ENCODE data around the gene PERCC1. TPM values are rescaled to one million over a fixed set of nuclear protein-coding genes. Genes with fewer than 3 reads are reported as not detected.

PERCC1 gene
- total and polyA plus RNA-seq, 2 of the 4 experiments (the other 2 are of a cell fraction): not detected

DNA sequence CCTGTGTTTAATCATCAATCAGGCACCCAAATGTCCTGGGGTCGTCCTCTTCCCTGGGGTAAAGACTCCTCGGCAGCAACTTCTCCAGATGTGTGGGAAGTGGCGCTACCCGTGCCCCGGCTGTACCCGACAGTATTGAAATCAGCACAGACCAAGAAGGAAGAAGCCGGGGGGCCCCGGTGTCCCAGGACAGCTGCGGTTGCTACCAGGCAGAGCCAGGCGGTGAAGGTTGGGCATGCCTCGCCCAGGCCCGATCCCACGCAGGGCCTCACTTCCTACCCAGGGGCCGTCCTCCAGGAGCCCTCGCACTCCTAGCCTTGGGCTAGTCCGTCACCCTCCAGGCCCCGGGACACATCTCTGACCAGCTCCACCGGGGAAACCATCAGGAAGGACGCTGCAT is 22.4 kb downstream of the PERCC1 start:
- no peak overlapping the region for H2AFZ ChIP-seq (replicated peaks; ENCODE audit: low read length, poor library complexity)
- no peaks in the 10 kb centered on the region for H3K4me1 ChIP-seq (ENCODE audit: control insufficient read depth, insufficient read depth, low read length)
- TF ChIP-seq MAFK (IDR thresholded peaks at IDR 0.05; ENCODE audit: low read depth, low read length) (no peak), SMC3 (IDR thresholded peaks at IDR 0.05; ENCODE audit: low read depth, low read length) (no peak), BHLHE40 (IDR thresholded peaks at IDR 0.05; ENCODE audit: low read depth, low read length) (no peak), FOS (IDR thresholded peaks at IDR 0.05; ENCODE audit: low read depth, low read length) (no peak)
- TF ChIP-seq, protein P1, sequence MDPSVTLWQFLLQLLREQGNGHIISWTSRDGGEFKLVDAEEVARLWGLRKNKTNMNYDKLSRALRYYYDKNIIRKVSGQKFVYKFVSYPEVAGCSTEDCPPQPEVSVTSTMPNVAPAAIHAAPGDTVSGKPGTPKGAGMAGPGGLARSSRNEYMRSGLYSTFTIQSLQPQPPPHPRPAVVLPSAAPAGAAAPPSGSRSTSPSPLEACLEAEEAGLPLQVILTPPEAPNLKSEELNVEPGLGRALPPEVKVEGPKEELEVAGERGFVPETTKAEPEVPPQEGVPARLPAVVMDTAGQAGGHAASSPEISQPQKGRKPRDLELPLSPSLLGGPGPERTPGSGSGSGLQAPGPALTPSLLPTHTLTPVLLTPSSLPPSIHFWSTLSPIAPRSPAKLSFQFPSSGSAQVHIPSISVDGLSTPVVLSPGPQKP (IDR thresholded peaks at IDR 0.05; ENCODE audit: borderline replicate concordance, low read depth, low read length): no peak
- TF ChIP-seq, protein P2, sequence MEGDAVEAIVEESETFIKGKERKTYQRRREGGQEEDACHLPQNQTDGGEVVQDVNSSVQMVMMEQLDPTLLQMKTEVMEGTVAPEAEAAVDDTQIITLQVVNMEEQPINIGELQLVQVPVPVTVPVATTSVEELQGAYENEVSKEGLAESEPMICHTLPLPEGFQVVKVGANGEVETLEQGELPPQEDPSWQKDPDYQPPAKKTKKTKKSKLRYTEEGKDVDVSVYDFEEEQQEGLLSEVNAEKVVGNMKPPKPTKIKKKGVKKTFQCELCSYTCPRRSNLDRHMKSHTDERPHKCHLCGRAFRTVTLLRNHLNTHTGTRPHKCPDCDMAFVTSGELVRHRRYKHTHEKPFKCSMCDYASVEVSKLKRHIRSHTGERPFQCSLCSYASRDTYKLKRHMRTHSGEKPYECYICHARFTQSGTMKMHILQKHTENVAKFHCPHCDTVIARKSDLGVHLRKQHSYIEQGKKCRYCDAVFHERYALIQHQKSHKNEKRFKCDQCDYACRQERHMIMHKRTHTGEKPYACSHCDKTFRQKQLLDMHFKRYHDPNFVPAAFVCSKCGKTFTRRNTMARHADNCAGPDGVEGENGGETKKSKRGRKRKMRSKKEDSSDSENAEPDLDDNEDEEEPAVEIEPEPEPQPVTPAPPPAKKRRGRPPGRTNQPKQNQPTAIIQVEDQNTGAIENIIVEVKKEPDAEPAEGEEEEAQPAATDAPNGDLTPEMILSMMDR (conservative IDR thresholded peaks at IDR 0.05; ENCODE audit: low read depth, low read length): no peak
- H2AK5ac ChIP-seq (ENCODE audit: low read depth, low read length): no peak overlapping the region
- H2BK20ac ChIP-seq (ENCODE audit: low read depth, low read length): no peak overlapping the region
- no peak overlapping the region for H3K4me3 ChIP-seq (ENCODE audit: insufficient read depth, low read depth, low read length)
- H3K27ac ChIP-seq (ENCODE audit: insufficient read depth, low read length): no peak overlapping the region
- H3K36me3 ChIP-seq (ENCODE audit: control insufficient read depth, insufficient read depth, low read length): peaks cover 53% of the 10 kb centered on the region
- no peaks in the 10 kb centered on the region for H4K20me1 ChIP-seq (ENCODE audit: insufficient read depth, low read length)
- no peak overlapping the region for H3K23ac ChIP-seq (ENCODE audit: low read depth, low read length)
- no TSS peak for BruUV-seq (replicated peaks)
- dilution Hi-C loops (cut with HindIII; ENCODE audit: low sequenced_read_pairs, unreplicated experiment) (no loop called here), in situ Hi-C loops (cut with MboI; ENCODE audit: low sequenced_read_pairs) (no loop called here), intact Hi-C loops (cut with micrococcal nuclease) (no loop called here)
- H3K79me1 ChIP-seq (ENCODE audit: low read depth in 1 of 2, low read length in 2 of 2): no peaks in the 10 kb centered on the region
- H3K14ac ChIP-seq (replicated peaks; ENCODE audit: low read depth, low read length): no peak overlapping the region
- DNase-seq (no peak), ATAC-seq (ENCODE audit: low read depth) (no peak)
- no peak overlapping the region for H2BK120ac ChIP-seq (ENCODE audit: low read depth, low read length)
- no peak overlapping the region for H4K8ac ChIP-seq (ENCODE audit: low read depth in 2 of 2, low read length in 2 of 2)
- no peak overlapping the region for H3K9ac ChIP-seq (ENCODE audit: low read depth, low read length)
- H2BK15ac ChIP-seq (ENCODE audit: low read depth, low read length): no peak overlapping the region
- no peak overlapping the region for H2AK9ac ChIP-seq (replicated peaks; ENCODE audit: low read depth, low read length, poor library complexity)
- WGBS, 2 experiments (ENCODE audit: extremely low coverage in 2 of 2, insufficient read length in 1 of 2): 90% methylated on average over 12 of the region's 19 CpGs; no CpG with 5 or more reads in 1 of the 2 experiments
- H3K56ac ChIP-seq (ENCODE audit: extremely low read depth, insufficient read depth, low read length): no peak overlapping the region
- no peak overlapping the region for H3K18ac ChIP-seq (ENCODE audit: low read depth, low read length)
- H4K91ac ChIP-seq (ENCODE audit: insufficient read depth, low read depth, low read length): no peak overlapping the region
- no peak overlapping the region for H3K4me2 ChIP-seq (ENCODE audit: low read depth, low read length)
- H3K4ac ChIP-seq (ENCODE audit: low read depth, low read length): no peak overlapping the region
- CTCF ChIA-PET: no interaction called here
- no peaks in the 10 kb centered on the region for H3K9me1 ChIP-seq (ENCODE audit: insufficient read depth, low read length)
- H4K5ac ChIP-seq (ENCODE audit: low read depth, low read length): no peak overlapping the region
- no peaks in the 10 kb centered on the region for H3K9me3 ChIP-seq (ENCODE audit: control insufficient read depth, insufficient read depth, low read length)
- no peaks in the 10 kb centered on the region for H3K27me3 ChIP-seq (ENCODE audit: control insufficient read depth, insufficient read depth, low read length)
- H2BK5ac ChIP-seq (ENCODE audit: low read depth, low read length, poor library complexity, severe bottlenecking): no peak overlapping the region
- POLR2A ChIA-PET (ENCODE audit: unreplicated experiment): no interaction called here

Measured in IMR-90 (cell line).